HG02943 (cell line): ENCODE data around the gene VPS37C.

Experiments used
- ATAC-seq: cut with Tn5 transposase; IDR thresholded peaks from one replicate; pipeline ENCODE4 v1.9.1; 2021; ENCODE audit warnings: mild to moderate bottlenecking, low read depth, moderate library complexity; ENCODE audit not compliant: unreplicated experiment

The VPS37C gene

DNA sequence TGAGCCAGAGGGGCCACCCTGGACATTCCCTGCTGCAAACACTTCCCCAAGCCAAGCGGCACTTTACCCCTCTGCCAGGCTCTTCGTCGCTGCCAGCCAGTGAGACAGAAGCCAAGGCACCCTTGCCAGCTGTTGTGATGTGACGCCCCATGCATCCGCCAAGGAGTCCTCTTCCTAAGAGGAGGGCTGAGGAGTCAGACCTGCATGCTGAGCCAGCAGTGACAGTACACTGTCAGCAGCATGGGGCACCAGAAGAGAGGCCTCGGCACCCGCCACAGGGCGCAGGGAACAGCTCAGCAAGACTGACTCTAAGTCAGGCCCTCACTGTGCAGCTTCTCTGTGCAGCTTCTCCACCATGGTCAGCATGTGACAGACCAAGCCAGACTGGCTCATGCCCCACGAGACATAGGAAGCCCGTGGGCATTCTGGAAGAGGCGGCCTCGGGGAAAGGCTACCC, 26.4 kb downstream of the VPS37C start:
- no peak for ATAC-seq

- ATAC-seq = no peak
These were observed 27.1 kb downstream of the VPS37C start for GRCh38 chr11:61133956-61134662.

DNA sequence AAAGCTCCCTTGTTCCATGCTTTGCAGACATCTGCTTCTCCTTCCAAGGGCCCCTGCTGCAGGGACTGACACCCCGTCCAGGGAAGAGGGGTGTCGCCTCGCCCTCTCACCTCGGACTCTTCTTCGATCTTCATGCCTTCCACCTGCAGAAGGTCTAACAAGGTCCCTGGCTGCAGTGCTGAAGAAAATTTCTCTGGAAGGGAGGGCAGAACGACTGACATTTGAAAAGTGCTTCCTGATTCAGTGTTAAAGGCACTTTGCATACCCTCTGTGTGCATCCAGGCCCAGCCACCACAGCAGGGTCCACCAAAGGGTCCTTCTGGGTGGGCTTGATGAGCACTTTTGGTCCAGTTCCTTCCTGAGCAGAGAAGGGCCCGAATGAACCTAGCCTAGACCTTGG, 28.1 kb downstream of the VPS37C start:
- ATAC-seq = no peak

- no peak for ATAC-seq
These were observed 28.6 kb downstream of the VPS37C start for GRCh38 chr11:61132646-61133045.

DNA sequence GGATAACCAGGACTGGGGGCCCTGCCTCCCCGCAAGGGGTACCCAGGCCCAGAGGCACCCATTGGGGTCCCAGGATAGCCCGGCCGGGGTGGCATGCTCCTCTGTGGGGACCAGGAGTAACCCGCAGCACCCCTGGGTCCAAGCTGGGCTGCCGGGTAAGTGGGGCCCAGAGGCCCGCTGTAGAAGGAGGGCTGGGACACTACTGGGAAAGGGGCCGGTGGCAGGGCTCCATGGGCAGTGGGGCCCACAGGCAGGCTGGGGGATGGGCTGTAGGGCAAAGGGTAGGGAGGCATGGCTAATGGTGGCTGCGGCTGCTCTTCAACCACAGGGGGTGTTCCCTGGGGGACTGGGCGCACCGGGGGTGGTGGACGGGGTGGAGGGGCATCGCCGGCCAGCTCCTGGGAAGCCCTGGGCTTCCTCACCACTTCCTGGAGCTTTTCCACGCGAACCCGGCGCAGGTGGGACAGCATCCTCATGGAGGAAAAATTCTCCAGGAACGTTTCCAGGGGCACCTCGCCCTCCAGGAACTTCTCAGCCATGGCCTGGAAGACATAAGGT, 29.1 kb downstream of the VPS37C start:
- ATAC-seq = no peak

DNA sequence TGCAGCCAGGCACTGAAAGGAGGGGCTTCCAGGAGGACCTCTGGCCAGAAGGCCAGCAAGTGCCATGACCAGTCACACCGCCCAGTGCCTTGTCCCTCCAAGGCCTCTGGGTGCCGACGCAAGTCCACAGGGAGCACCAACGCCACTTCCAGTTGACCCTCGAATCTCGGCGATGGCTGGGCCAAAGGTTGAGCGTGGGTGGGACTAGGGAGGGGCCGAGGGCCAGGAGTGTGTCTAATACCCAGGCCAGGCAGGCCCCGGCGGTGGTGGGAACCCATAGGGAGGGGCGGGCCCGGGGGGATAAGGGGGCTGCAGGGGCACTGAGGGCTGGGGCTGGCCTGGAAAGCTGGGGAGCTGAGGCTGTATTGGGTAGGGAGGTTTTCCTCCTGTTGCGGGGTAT, 29.6 kb downstream of the VPS37C start:
- no peak for ATAC-seq

DNA sequence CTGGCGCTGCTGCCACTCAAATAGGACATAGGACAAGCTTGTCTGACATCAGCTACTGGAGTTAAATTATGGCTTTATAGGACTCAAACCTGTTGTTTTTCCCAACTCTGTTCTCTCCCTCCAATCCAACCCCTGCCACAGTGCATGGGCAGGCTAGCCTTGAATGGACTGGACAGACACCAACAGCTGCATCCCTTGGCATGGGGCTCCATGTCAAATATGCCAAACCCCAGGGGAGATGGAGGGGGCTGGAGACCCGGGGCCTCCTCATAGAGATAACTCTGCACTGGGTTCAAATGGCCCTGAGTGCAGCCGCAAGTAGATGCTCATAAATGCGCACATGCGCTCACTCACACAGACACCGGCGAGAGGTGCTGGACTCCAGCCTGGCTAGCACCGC, 30.0 kb downstream of the VPS37C start:
- ATAC-seq = no peak

DNA sequence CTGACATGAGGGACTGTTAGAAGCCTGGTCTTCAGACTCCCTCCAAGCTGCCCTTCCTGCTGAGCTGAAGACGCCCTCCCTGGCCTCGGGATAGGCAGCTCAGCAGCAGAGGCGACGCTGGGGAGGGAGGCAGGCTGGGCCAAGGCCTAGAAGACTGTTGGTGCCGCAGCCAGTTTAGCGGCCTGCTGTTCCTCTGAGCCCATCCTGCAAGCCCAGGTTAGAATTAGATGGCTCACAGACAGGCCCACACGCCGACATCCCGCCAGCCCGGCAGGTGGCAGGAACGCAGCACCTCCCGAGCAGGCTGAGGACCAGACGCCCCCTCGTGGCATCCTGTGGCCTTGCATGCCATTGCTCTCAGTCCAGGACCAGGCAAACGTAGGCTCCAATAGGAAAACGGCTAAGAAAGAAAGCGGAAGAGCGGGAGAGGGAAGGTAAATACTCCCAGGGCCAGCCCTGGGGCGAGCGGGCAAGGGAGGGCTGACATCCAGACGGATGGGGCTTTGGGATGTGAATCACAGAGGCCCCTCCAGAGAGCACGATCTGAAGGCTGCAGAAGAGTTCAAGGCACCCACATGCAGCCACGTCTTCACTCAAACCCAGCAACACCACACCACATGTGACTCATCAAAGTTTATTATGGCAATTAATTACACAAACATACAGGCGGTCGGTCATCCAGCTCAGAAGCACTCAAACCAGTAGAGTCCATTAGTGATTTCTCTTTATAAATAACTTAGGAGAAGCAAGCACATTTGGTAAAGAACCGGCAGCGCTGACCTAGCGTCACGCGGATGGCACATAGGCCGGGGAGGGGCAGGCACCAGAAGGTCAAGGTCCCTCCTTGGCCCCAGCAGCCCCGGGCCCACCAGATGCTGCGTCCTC, 31.3 kb downstream of the VPS37C start:
- ATAC-seq = peak; percentile 84

- no peak for ATAC-seq
These were observed 32.1 kb downstream of the VPS37C start for GRCh38 chr11:61128947-61129638.

GRCh38 chr11:61127991-61128390, 33.2 kb downstream of the VPS37C start:
- ATAC-seq = no peak

GRCh38 chr11:61126256-61126655, 35.0 kb downstream of the VPS37C start:
- no peak for ATAC-seq

- no peak for ATAC-seq
These were observed 35.9 kb downstream of the VPS37C start for GRCh38 chr11:61125310-61125684.

- ATAC-seq = no peak
These were observed 36.5 kb downstream of the VPS37C start for GRCh38 chr11:61124574-61125309.

DNA sequence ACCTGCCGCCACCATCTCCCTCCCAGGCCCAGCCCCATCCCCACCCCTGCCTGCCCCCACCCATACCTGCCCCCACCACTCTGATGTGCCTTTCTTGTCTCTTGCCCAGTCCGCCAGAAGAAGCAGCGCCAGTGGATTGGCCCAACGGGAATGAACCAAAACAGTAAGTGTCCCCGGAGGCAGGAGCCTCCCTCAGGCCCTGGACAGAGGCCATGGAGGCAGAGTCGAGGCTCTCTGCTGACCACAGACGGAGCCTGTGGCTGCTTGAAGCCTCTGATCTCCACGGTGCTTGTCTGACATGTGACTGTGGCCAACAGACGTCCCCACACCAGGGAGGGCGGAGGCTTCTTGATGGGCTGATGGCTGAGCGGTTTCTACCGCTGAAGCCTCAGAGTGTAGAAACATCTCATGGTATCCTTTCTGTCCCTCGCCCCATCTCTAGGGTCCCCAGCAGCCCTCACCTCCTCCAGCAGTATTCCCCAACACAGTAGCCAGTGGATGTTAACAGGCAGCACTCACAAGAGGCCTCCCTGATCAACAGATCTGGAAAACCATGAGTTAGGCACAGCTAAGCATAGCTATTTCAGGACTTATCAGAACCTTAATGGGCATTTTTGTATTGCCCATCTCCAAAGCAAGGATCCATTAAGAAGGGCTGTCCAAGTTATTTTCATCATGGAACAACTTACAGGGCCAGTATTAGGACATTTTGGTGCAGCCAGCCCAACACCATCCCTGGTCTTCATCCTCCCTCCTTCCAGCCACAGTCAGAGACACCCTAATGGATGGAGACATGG, 37.3 kb downstream of the VPS37C start:
- ATAC-seq = no peak

GRCh38 chr11:61122761-61123160, 38.5 kb downstream of the VPS37C start:
- no peak for ATAC-seq

DNA sequence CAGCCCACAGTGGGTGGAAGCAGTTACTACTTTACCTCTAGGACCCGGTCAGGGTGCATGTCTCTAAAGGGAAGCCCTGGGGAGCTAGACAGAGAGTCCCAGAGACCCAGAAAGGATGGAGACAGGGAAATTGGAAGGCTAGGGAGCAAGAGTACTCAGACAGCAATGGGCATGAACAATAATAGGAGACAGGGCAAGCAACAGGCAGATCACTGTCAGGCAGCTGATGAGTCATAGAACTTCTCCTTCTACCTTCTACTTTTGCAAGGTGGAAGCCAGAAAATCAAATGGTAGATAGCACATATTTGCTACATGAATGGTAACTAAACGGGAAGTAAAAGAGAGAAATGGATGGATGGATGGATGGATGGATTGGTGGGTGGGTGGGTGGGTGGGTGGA, 39.3 kb downstream of the VPS37C start:
- no peak for ATAC-seq

- no peak for ATAC-seq
These were observed 39.9 kb downstream of the VPS37C start for GRCh38 chr11:61121192-61121831.

GRCh38 chr11:61120706-61121191, 40.5 kb downstream of the VPS37C start:
- ATAC-seq = no peak
